Breast epithelium (tissue), 4 donors: ENCODE measurements around the gene UBE2C. TPM values are rescaled to one million over a fixed set of nuclear protein-coding genes. Genes with fewer than 3 reads are reported as not detected.
A peak's percentile ranks its signal among the peaks of the same experiment; 100 is the strongest.

Source experiments
- DNase-seq, 2 donors: peaks; one replicate each; pipeline ENCODE4 v3.0.0-alpha.2; 2019; ENCODE audit warnings: low spot score in 2 of 2
- H3K27ac ChIP-seq, 2 donors: fragments of 200-600 bp; sonication (generic) in 1 of 2; one replicate each; pipeline ENCODE4 v1.5.1; 2016 to 2019; ENCODE audit warnings: mild to moderate bottlenecking in 1 of 2
- H3K27me3 ChIP-seq, 2 donors: fragments of 200-600 bp; sonication (generic) in 1 of 2; one replicate each; pipeline versions ENCODE4 v1.5.1 to v1.6.0; 2017 to 2019; ENCODE audit warnings: control low read depth in 1 of 2, mild to moderate bottlenecking in 1 of 2
- H3K36me3 ChIP-seq: fragments of 200-600 bp; one replicate; pipeline ENCODE4 v1.5.1; 2019
- H3K4me1 ChIP-seq, 2 donors: fragments of 200-600 bp; sonication (generic); one replicate each; pipeline ENCODE4 v1.5.1; 2016 to 2019; ENCODE audit warnings: control low read depth in 1 of 2
- H3K4me3 ChIP-seq, 3 donors: fragments of 200-600 bp; sonication (generic); 1 replicate in 2 of 3; 2 replicates in 1 of 3; pipeline ENCODE4 v1.5.1; 2016 to 2019; ENCODE audit warnings: mild to moderate bottlenecking in 3 of 3, moderate library complexity in 2 of 3
- H3K9me3 ChIP-seq, 2 donors: fragments of 200-600 bp; sonication (generic) in 1 of 2; one replicate each; pipeline ENCODE4 v1.5.1; 2016 to 2019; ENCODE audit warnings: control low read depth in 1 of 2
- CTCF ChIP-seq, 3 donors: fragments of 450-650 bp; IDR thresholded peaks; one replicate each; pipeline ENCODE4 v1.5.1; 2016 to 2017; ENCODE audit warnings: antibody characterized with exemption in 3 of 3, mild to moderate bottlenecking in 3 of 3, moderate library complexity in 3 of 3
- POLR2A ChIP-seq: fragments of 450-650 bp; IDR thresholded peaks from one replicate; pipeline ENCODE4 v1.6.1; 2016; ENCODE audit warnings: antibody characterized with exemption, mild to moderate bottlenecking, moderate library complexity
- POLR2AphosphoS5 ChIP-seq, 3 donors: sonication (generic); formaldehyde crosslinking; IDR thresholded peaks; one replicate each; pipeline ENCODE4 v1.6.1; 2017; ENCODE audit warnings: antibody characterized with exemption in 3 of 3
- intact Hi-C: fragments of 100-400 bp; cut with DNase I; formaldehyde crosslinking; loops from one replicate; pipeline ENCODE4 v1.15.1; 2023; ENCODE audit warnings: low total_unique reads
- total RNA-seq, 3 donors: library from RNA; depleted of rRNA; stranded (reverse); fragments of >200 nt; gene quantifications; one replicate each; pipeline ENCODE4 v1.1.0, GENCODE V29; 2016

UBE2C gene
- total RNA-seq, 3 donors from 2014 or later = 0.98 to 5.9 (median 1.2) TPM

GRCh38 chr20:45814314-45814713 lies 1.9 kb downstream of the UBE2C start:
- intact Hi-C loops = no loop called here
- no peak for DNase-seq
- TF ChIP-seq POLR2A (no peak), POLR2AphosphoS5 (IDR thresholded peaks at IDR 0.05) (no peak), CTCF (IDR thresholded peaks at IDR 0.05) (no peak)
- Histone ChIP-seq H3K27ac (no peak overlapping the region), H3K36me3 (peaks cover 11% of the 10 kb centered on the region), H3K4me3 (no peak overlapping the region), H3K9me3 (no peaks in the 10 kb centered on the region), H3K27me3 (no peaks in the 10 kb centered on the region), H3K4me1 (peaks cover 0 to 4% of the 10 kb centered on the region in 2 donors)

DNA sequence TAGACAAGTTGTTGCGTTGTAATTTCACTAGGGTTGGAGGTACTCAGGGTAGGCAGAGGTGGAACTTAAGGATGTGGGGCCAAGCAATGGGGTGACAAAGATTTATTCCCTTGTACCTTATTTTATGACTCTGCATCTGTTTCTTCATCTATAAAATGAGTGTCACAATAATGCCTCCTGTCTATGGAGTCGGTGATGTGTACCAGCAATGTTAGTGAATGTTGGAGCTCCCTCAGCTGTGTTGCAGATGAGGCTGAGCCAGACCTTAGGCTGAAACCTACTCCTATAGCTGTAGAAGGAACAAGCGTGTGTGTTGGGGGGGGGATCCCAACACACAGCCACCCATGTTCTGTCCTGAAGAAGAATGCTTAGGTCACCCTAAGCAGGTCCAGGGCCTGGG lies 4.5 kb downstream of the UBE2C start:
- H3K9me3 ChIP-seq = no peaks in the 10 kb centered on the region
- no peak for TF ChIP-seq POLR2A
- no peak for TF ChIP-seq CTCF (IDR thresholded peaks at IDR 0.05)
- no peak for TF ChIP-seq POLR2AphosphoS5 (IDR thresholded peaks at IDR 0.05)

GRCh38 chr20:45817376-45818194 lies 5.1 kb downstream of the UBE2C start:
- DNase-seq = no peak
- H3K36me3 ChIP-seq = no peaks in the 10 kb centered on the region
- intact Hi-C loops = no loop called here
- no peak for TF ChIP-seq CTCF (IDR thresholded peaks at IDR 0.05)
- no peak overlapping the region for H3K4me3 ChIP-seq
- peak overlapping the region; percentile 30 to 58 for H3K27ac ChIP-seq
- peaks cover 0 to 3% of the 10 kb centered on the region in 2 donors for H3K4me1 ChIP-seq
- H3K27me3 ChIP-seq = peaks cover 0 to 7% of the 10 kb centered on the region in 2 donors
- no peaks in the 10 kb centered on the region for H3K9me3 ChIP-seq

More for the DNA sequence above, 4.5 kb downstream of the UBE2C start:
- H3K4me3 ChIP-seq = no peak overlapping the region
- DNase-seq = no peak
- peaks cover 0 to 1% of the 10 kb centered on the region in 2 donors for H3K27me3 ChIP-seq
- peaks cover 0 to 4% of the 10 kb centered on the region in 2 donors for H3K4me1 ChIP-seq
- H3K27ac ChIP-seq = no peak overlapping the region
- H3K36me3 ChIP-seq = no peaks in the 10 kb centered on the region
- intact Hi-C loops = no loop called here

DNA sequence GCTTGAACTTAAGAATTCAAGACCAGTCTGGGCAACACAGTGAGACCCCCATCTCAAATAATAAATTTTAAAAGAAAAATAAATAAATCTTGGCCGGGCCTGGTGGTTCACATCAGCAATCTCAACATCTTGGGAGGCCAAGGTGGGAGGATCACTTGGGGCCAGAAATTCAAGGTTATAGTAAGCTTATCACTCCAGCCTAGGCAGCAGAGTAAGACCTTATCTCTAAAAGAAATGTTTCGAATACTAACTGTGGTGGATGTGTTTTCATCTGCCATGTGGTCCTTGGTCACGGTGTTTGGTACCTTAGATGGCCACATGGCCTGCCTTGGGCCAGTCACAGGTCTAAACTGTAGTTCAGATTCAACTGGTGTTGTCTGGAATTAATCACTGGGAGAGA lies 5.8 kb downstream of the UBE2C start:
- peak overlapping the region; percentile 30 to 56 for H3K27ac ChIP-seq

More for the DNA sequence above, 5.8 kb downstream of the UBE2C start:
- peaks cover 0 to 11% of the 10 kb centered on the region in 2 donors for H3K27me3 ChIP-seq
- TF ChIP-seq POLR2A = no peak
- no peak for TF ChIP-seq CTCF (IDR thresholded peaks at IDR 0.05)
- TF ChIP-seq POLR2AphosphoS5 (IDR thresholded peaks at IDR 0.05) = no peak
- H3K4me3 ChIP-seq = no peak overlapping the region
- H3K36me3 ChIP-seq = no peaks in the 10 kb centered on the region
- peaks cover 0 to 3% of the 10 kb centered on the region in 2 donors for H3K4me1 ChIP-seq
- intact Hi-C loops = no loop called here
- H3K9me3 ChIP-seq = no peaks in the 10 kb centered on the region
- DNase-seq = no peak
